Stimulated activated CD4-positive, alpha-beta T cell treated with anti-CD3 and anti-CD28 coated beads, Interleukin-15, amount 100 ng/mL, for 1 hour (primary cell): Measurements from ENCODE around the gene SLC2A5.
"Not testable (repeated sequence)": the region's sequence is repeated elsewhere in the genome, so short reads cannot be mapped to it uniquely, and the experiment has no call there.

ENCODE experiments used
- DNase-seq, 2 donors: peaks; one replicate each; pipeline ENCODE4 v3.0.0-alpha.2; 2020; ENCODE audit warnings: low read depth in 1 of 2, low spot score in 1 of 2

Gene SLC2A5, protein sequence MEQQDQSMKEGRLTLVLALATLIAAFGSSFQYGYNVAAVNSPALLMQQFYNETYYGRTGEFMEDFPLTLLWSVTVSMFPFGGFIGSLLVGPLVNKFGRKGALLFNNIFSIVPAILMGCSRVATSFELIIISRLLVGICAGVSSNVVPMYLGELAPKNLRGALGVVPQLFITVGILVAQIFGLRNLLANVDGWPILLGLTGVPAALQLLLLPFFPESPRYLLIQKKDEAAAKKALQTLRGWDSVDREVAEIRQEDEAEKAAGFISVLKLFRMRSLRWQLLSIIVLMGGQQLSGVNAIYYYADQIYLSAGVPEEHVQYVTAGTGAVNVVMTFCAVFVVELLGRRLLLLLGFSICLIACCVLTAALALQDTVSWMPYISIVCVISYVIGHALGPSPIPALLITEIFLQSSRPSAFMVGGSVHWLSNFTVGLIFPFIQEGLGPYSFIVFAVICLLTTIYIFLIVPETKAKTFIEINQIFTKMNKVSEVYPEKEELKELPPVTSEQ

DNA sequence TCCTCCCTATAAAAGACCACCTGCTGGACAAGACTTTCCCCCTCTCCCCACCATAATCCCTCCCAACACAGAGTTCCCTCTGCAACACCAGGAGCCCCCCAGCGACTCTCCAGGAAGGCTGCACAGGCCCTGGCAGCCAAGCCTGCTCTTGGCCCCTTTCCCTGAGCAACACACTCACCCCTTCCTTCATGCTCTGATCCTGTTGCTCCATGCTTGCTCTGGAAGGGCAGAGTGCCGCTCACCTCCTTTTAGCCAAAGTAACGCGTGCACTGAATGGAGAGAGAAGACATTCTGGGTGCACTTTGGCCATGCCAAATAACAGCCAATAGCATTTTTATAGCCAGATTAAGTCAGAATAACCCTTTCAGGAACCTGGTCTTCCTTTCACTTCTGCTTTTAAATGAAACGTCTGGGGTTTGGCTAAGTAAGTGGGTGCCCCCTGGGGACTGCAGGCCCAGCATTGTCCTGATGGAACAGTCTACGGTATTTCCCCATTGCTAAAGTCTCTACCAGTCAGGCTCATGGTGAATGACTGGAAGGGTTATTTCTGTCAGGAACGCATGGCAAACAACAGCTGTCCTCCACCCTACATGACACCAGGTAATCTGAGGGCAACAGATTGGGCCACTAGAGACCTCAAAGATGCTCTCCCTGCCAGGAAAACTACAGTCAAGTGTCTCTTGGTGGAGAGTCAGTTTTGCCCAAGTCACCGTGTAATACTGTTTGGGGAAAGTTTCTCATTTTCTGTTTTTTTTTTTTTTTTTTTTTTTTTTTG, at the start of gene SLC2A5:
SLC2A5 (minus strand) TSS at position 310 of the 775 bp plus-strand sequence; CDS start at position 211, 99 bp downstream.
- DNase-seq = no peak

DNA sequence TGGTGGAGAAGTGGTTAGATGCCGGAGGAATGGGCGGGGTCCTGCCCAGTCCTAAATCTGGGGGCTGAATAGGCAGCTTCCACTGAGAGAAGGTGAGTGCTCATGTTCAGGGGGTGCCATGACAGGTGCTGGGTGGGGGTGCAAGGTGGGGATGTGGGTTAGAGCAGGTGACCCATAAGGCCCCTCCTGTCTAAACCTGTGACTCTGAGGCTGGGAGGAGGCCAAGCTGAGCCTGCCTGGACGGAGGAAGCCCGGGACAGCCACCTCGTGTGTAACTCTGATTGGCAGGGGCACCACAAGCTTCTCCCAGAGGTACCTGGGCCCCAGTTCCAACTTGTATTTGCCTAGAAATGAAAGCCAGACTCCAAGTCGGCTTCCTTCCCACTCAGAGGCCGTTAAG, 48.8 kb upstream of the SLC2A5 start:
- DNase-seq = no peak

DNA sequence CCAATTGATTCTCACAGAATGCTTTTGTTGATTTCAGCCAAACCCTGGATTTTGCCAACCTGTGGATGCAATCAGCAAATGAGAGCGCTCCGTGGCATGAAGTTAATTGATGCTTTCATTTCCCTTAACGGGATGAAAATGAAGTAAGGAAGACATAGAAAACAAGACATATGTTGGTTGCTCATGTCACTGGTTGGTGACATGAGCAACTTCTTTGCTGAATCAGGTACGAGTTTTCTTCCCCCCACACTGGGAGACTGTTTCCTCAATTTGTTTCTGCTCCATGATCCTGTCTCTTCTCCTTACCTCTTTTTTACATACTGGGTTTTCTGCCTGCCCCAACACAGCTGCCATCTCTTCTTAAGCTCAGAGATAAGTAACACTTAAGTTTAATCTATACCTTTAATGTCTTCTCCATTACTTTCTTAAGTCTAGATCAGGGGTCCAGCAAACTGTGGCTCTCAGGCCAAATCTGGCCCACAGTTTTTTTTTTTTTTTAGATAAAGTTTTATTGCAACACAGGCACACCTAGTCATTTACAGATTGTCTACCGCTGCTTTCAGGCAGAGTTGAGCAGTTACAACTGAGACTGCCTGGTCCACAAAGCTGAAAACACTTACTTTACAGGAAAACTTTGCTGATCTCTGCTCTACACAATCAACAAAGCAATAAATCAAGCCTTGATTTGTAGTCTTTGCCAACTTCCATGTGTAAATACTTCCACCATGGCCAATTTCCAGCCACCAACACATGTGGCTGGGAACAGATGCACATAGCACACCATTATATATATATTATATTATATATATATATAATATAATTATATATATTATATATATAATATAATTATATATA, 46.1 kb upstream of the SLC2A5 start:
- DNase-seq = no peak

DNA sequence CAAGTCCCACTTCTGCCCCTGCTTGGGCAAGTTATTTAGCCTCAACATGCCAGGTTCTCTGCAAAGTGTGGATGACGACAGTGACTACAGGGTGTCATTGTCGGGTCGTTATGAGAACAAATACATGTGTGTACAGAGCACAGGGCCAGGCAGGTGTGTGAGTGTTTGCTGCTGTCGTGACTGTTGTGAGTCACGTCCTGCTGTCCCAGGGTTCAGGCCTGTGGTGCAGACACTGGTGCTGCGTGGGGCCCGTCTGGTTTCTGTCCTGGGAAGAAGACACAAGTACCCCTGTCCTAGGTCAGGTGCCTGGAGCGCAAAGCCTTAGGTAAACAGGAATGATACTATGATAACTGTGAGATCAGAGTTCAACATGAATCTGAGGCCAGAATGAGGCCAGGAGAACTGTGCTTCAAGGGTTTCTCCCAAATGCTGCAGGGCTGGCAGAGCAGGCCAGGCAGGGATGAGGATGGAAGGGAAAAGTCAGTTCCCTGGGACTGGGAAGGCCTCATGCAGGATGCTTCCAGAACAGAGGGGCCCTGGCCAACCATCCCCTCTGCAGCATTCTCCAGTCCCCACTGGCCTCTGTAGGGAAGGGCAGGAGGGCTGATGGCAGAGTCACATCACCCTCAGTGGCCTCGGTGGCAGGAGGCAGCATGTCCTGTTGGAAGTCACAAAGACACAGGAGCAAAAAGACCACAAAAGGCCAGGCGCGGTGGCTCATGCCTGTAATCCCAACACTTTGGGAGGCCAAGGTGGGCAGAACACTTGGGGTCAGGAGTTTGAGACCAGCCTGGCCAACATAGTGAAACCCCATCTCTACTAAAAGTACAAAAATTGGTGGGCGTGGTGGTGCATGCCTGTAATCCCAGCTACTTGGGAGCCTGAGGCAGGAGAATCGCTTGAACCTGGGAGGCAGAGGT, 43.8 kb upstream of the SLC2A5 start:
- DNase-seq = no peak

DNA sequence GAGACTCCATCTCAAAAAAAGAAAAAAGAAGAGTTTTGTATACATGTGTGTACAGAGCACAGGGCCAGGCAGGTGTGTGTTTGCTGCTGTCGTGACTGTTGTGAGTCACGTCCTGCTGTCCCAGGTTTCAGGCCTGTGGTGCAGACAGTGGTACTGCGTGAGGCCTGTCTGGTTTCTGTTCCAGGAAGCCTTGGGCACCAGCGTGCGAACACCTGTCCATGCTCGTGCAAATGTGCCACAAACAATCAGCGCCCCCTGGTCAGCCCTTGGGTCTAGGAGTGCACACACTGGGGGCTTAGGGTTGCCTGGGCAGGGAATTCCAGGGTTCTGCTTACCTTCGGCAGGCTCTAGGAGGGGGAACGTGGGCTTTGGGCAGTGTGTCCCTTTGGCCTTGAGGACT, 42.5 kb upstream of the SLC2A5 start:
- DNase-seq = no peak

DNA sequence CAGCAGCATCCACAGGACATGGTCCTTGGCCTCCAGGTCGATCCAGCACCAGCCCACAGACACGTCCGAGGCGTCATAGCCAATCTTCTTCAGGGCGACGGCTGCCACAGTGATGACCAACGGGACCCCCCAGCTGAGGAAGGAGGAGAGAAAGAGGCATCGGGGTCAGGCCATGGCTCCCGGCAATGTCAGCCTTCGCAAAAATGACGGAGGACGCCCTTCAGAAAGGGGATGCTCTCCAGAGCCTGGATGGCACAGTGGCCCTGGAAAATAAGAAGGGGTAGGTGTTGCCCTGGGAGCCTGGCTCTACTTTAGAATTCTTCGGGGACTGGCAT, 41.9 kb upstream of the SLC2A5 start:
- no peak for DNase-seq

DNA sequence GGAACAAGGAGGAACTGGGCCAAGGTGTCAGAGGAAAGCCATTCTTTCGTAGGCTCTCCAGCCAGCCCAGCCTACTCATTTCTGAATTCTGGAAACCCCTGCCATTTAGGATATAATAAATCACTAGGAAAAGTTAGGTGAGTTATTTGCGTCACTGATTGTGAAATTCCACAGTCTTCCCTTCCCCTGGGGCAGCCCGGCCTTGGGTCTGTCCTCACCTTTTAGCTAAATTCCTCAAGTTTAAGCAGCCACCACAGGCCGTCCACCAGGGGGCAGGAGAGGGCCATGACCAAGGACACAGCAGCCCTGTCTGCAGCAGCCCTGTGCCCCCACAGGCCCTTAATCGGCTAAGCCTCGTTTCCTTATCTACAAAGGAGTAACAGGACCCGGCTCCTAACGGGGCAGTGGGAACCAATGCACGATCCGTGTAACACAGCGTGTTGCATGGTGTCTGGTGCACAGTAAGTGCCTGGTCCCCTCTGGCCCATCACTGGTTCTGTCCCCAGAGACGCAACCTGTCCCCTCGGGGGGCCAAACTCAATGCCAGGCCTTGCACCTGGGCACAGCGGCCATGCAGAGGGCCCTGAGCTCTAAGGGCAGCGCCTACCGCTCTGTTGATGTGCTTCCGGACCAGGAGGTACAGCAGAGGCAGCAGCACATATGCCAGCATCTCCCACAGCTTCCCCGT, 41.4 kb upstream of the SLC2A5 start:
- DNase-seq = peak; percentile 66 to 80

DNA sequence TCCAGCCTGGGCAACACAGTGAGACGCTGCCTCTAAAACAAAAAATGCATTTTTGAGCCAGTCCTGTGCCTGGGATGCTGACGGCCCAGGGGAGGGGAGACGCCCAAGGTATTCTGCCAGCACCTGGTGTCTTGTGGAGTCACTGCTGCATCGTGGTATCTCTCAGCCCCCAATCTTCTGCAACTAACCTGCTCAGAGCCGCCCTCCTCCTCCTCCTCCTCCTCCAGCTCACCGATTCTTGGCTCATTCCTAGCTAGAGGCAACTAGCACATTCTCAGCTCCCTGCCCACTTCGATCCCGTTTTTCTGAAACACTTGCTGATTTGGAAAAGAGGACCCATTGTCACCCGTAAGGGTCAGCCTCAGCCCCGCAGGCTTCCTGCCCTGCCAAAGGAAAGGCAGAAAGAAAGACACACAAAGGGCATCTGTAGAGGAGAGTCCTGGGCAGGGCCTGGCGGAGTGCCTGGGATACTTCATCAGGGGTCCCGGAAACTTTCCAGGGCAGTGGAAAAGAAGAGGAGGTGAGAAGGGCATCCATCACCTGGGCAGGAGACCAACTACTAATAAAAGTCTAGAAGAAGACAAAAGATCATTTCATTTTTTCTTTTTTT, 38.7 kb upstream of the SLC2A5 start:
- DNase-seq = no peak

DNA sequence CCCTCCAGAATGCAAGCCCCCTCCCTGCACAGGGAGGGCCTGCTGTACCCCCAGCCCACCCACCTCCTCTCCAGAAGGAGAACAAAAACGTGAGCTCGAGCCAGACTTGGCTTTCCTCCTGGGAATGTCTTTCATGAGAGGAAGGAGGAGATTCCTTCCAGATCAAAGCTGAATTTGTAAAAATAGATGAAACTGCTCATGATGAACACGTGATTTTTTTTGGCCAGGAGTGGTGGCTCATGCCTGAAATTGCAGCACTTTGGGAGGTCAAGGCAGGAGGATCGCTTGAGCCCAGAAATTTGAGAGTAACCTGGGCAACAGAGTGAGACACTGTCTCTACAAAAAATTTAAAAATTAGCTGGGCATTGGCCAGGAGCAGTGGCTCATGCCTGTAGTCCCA, 37.7 kb upstream of the SLC2A5 start:
- no peak for DNase-seq

DNA sequence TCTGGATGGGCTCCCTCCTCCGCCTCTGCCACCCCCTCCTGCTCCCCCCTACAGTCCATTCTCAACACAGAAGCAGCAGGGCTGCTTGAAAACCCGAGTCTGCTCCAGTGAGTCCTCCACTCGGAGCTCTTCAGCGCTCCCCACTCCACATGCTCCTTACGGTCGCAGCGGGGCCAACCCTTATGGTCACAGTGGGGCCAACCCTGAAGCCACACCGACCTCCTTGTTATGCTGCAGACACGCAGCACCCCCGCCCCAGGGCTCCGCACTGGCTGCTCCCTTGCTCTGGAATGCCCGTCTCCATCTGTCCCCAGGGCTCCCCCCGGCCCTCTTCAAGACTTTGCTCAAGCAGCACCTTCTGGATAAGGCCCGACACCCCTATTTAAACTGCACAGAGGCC, 36.9 kb upstream of the SLC2A5 start:
- no peak for DNase-seq

DNA sequence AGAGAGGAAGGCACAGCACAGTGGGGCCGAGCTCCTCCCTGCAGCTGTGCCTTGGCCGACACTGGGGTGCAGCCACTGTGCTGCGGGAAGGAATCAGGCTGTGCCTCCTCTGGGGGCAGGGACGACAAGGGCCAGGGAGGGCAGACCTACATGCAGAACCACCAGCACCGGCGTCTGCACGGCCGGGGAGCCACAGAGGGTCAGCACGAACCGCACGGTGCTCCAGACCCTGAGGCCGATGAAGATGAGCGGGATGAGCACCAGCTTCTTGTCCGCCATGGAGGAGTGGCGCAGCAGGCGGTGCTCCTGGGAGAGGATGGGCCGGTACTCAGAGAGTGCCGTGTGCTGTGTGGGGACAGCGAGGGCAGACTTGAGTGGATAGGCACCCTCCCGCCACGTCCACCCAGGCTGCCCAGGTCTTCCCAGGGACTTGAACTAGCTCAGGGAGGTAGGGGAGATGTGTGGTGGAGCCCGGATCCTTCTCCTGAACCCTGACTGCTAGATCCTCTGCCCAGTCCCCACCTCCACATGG, 36.0 kb upstream of the SLC2A5 start:
- no peak for DNase-seq

DNA sequence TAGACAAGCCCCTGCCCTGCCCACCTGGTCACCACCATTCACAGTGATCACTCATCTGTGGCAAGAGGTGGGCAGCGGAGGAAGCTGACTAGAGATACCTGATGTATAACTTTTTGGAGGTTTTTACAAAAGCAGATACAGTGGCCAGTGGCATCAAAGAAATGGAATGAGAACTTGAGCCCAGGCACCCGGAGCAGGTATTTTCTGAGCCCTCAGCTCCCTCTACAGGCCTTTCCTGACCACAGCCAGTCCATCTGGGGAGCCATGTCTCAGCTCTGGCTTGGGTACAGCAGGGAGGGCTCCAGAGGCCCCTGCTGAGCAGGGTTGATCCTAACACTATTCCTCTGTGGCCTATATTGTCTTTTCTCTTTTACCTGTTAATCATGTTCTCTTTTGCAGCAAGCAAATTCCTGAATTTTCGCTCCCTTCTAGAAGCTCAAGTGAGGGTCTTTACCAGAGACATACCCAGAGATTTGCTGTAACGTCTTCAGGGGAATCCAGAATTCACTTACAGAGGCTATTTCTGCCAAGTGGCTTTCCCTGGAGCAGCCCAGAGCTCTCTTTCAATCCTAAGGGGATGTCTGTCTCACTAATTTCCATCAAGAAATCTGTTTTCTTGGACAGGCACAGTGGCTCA, 32.2 kb upstream of the SLC2A5 start:
- DNase-seq = no peak

DNA sequence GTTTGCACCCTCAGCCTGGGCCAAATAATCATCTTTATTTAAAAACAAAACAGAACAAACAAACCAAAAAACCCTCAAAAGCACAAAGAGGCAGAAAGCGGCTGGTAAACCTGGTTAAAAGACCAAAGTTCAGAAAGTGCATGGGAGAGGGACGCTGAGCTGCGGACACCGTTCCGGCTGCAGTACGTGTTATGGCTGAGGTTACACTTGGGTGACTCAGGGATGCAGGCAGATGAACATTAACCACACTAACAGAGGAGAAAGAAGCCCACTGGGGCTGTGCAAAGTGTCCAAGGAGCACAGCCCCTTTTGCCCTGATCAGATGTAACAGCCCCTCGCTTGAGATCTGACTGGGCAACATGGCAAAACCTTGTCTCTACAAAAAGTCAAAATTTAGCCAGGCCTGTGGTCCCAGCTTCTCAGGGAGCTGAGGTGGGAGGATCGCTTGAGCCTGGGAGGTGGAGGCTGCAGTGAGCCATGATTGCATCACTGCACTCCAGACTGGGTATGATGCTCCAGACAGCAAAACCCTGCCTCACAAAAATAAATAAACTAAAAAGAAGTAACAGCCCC, 31.1 kb upstream of the SLC2A5 start:
- no peak for DNase-seq

DNA sequence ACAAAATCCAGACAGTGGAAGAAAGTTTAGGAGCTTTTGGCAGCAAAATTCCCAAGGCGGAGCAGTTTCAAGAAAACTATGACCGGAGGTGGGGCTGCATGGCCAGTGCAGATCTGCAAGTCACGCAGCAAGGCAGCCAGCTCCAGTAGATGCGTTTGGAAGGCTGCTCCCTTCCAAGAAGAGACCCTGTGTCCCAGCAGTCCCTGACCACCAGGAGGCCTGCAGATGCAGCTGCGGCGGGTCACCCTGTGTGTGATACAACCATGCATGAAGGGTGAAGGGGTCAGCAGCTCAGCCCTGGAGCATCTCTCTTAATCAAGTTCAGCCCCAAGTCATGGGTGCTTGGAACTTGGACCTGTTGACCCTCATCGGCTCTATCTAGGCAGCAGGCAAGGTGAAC, 30.1 kb upstream of the SLC2A5 start:
- DNase-seq = no peak

DNA sequence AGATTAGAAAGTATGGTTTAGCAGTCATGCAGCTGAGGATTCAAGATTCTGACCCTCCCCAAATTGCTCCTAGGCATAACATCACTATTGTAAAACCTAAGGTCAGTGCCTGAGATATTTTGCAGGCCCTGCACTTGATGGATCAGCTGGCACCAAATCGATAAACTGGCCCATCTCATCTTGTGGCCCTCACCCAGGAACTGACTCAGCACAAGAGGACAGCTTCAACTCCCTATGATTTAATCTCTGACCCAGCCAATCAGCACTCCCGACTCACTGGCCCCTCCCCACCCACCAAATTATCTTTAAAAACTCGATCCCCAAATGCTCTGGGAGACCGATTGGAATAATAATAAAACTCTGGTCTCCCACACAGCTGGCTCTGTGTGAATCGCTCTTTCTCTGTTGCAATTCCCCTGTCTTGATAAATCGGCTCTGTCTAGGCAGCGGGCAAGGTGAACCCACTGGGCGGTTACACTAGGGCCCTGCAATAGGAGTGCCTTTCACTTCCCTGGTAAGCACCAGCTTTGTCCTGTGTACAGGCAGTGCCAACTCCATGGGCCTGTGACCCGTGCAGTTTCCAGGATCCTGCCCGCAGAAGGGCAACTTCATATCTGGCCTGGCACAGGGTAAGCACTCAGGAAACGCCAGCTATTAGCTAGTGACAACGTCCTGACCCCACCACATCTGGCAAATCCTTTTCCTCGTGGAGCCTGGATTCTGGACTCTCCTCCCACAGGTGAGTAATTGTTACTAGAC, 28.7 kb upstream of the SLC2A5 start:
- no peak for DNase-seq

DNA sequence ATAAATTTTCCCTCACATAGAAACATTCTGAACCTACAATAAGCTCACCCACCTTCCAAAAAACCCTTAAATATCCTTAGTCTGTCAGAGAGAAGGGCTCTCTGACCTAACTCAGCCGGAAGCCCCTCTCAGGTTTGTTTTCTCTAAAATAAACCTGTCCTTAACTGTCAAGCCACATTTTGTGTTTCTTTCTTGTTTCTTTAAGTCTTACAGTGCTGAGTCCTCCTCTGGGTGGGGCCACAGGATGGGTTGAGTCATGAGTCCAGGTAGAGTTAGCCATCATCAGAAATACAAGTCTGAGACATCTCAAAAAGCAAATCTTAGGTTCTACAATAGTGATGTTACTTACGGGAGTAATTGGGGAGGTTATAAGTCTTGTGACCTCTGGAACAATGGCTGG, 26.4 kb upstream of the SLC2A5 start:
- no peak for DNase-seq

DNA sequence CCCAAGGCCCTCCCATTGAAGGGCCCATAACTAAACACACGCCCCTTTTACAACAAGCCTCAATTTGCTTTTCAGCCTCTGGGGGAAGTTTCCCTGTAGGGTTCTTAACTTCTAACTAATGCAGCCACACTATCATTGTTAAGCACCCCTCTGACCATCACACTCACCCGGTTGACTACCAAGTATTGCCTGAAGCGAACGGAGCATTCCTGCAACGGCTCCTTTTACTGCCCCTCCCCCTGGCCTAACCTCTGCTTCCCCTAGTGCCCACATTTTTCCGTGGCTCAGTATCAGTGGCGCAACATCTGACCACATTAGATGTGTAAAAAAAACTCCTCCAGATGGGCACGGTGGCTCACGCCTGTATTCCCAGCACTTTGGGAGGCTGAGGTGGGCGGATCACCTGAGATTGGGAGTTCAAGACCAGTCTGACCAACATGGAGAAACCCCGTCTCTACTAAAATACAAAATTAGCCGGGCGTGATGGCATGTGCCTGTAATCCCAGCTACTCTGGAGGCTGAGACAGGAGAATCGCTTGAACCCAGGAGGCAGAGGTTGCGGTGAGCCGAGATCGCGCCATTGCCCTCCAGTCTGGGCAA, 24.7 kb upstream of the SLC2A5 start:
- not testable (repeated sequence) for DNase-seq
